Liver (tissue), 9 donors: ENCODE data around the gene ZKSCAN4. TPM values are rescaled to one million over a fixed set of nuclear protein-coding genes. Genes with fewer than 3 reads are reported as not detected.

Experiments
- DNase-seq: peaks from one replicate; pipeline ENCODE4 v3.0.0-alpha.2; 2017; ENCODE audit warnings: low spot score
- H3K27ac ChIP-seq, 2 donors: one replicate each; pipeline ENCODE4 v1.7.0; 2013; ENCODE audit warnings: inconsistent platforms in 2 of 2, low read length in 2 of 2, control low read depth in 1 of 2, low read depth in 1 of 2, mild to moderate bottlenecking in 1 of 2
- H3K27me3 ChIP-seq, 4 donors: one replicate each; pipeline versions ENCODE4 v1.6.1 to v1.7.0; 2013; ENCODE audit warnings: low read length in 3 of 4, inconsistent platforms in 1 of 4, mild to moderate bottlenecking in 1 of 4, moderate library complexity in 1 of 4; ENCODE audit not compliant: control insufficient read depth in 4 of 4, insufficient read depth in 4 of 4
- H3K36me3 ChIP-seq, 4 donors: one replicate each; pipeline versions ENCODE4 v1.6.1 to v1.7.0; 2013; ENCODE audit warnings: low read length in 3 of 4, mild to moderate bottlenecking in 3 of 4, low read depth in 1 of 4, moderate library complexity in 1 of 4; ENCODE audit not compliant: control insufficient read depth in 4 of 4, insufficient read depth in 3 of 4
- H3K4me1 ChIP-seq, 4 donors: one replicate each; pipeline versions ENCODE4 v1.6.1 to v1.7.0; 2013; ENCODE audit warnings: low read length in 3 of 4, mild to moderate bottlenecking in 3 of 4, moderate library complexity in 1 of 4; ENCODE audit not compliant: control insufficient read depth in 4 of 4, insufficient read depth in 4 of 4
- H3K4me3 ChIP-seq, 3 donors: one replicate each; pipeline versions ENCODE4 v1.6.1 to v1.7.0; 2013; ENCODE audit warnings: low read length in 3 of 3, control low read depth in 1 of 3, low read depth in 1 of 3, mild to moderate bottlenecking in 1 of 3
- H3K9ac ChIP-seq, 2 donors: one replicate each; pipeline ENCODE4 v1.7.0; 2013; ENCODE audit warnings: low read length in 2 of 2, mild to moderate bottlenecking in 2 of 2, moderate library complexity in 2 of 2, control low read depth in 1 of 2, low read depth in 1 of 2
- H3K9me3 ChIP-seq, 4 donors: one replicate each; pipeline versions ENCODE4 v1.6.1 to v1.7.0; 2013; ENCODE audit warnings: low read length in 3 of 4; ENCODE audit not compliant: control insufficient read depth in 4 of 4
- ATF3 ChIP-seq: IDR thresholded peaks from 2 replicates; pipeline ENCODE4 v1.6.1; 2016; ENCODE audit warnings: antibody characterized with exemption
- CTCF ChIP-seq: fragments of 150-350 bp; IDR thresholded peaks from 2 replicates; pipeline ENCODE4 v1.5.1; 2017; ENCODE audit warnings: improper control_type of control experiment, low read depth, low read length; ENCODE audit not compliant: missing input control
- EGR1 ChIP-seq, 2 donors: IDR thresholded peaks; 2 replicates each; pipeline ENCODE4 v1.6.1; 2016 to 2018; ENCODE audit warnings: antibody characterized with exemption in 2 of 2, low read depth in 2 of 2
- FOXA1 ChIP-seq: IDR thresholded peaks from 2 replicates; pipeline ENCODE4 v1.6.1; 2016; ENCODE audit warnings: antibody characterized with exemption
- FOXA2 ChIP-seq: IDR thresholded peaks from 2 replicates; pipeline ENCODE4 v1.6.1; 2016; ENCODE audit warnings: antibody characterized with exemption
- GABPA ChIP-seq, 2 donors: IDR thresholded peaks in 1 of 2; conservative IDR thresholded peaks in 1 of 2; 2 replicates each; pipeline ENCODE4 v1.6.1; 2016; ENCODE audit warnings: antibody characterized with exemption in 2 of 2, mild to moderate bottlenecking in 1 of 2, moderate library complexity in 1 of 2
- HNF4A ChIP-seq, 2 donors: conservative IDR thresholded peaks; 2 replicates each; pipeline ENCODE4 v1.6.1; 2016; ENCODE audit warnings: antibody characterized with exemption in 2 of 2, mild to moderate bottlenecking in 2 of 2
- HNF4G ChIP-seq: IDR thresholded peaks from 2 replicates; pipeline ENCODE4 v1.6.1; 2016; ENCODE audit warnings: antibody characterized with exemption
- JUND ChIP-seq, 2 donors: IDR thresholded peaks; 2 replicates each; pipeline ENCODE4 v1.6.1; 2016; ENCODE audit warnings: antibody characterized with exemption in 2 of 2
- MAX ChIP-seq: IDR thresholded peaks from 2 replicates; pipeline ENCODE4 v1.6.1; 2016; ENCODE audit warnings: antibody characterized with exemption
- NR2F2 ChIP-seq: IDR thresholded peaks from 2 replicates; pipeline ENCODE4 v1.6.1; 2016; ENCODE audit warnings: antibody characterized with exemption
- RAD21 ChIP-seq, 2 donors: IDR thresholded peaks; 2 replicates each; pipeline ENCODE4 v1.6.1; 2016; ENCODE audit warnings: antibody characterized with exemption in 2 of 2, mild to moderate bottlenecking in 2 of 2
- REST ChIP-seq: IDR thresholded peaks from 2 replicates; pipeline ENCODE4 v1.6.1; 2016; ENCODE audit warnings: antibody characterized with exemption, mild to moderate bottlenecking
- RXRA ChIP-seq, 2 donors: IDR thresholded peaks; 2 replicates each; pipeline ENCODE4 v1.6.1; 2017 to 2018; ENCODE audit warnings: antibody characterized with exemption in 2 of 2, mild to moderate bottlenecking in 1 of 2
- SP1 ChIP-seq: IDR thresholded peaks from 2 replicates; pipeline ENCODE4 v1.6.1; 2018; ENCODE audit warnings: antibody characterized with exemption, mild to moderate bottlenecking
- TAF1 ChIP-seq: conservative IDR thresholded peaks from 2 replicates; pipeline ENCODE4 v1.6.1; 2016; ENCODE audit warnings: antibody characterized with exemption, mild to moderate bottlenecking
- YY1 ChIP-seq: IDR thresholded peaks from 2 replicates; pipeline ENCODE4 v1.6.1; 2016; ENCODE audit warnings: antibody characterized with exemption, mild to moderate bottlenecking
- ZBTB33 ChIP-seq: IDR thresholded peaks from 2 replicates; pipeline ENCODE4 v1.6.1; 2016; ENCODE audit warnings: antibody characterized with exemption
- WGBS: extraction: QIAGEN DNeasy Blood & Tissue Kit; methylation state at CpG from one replicate; pipeline ENCODE4 v1.1.7; 2013; 5-methylcytosine and 5-hydroxymethylcytosine counted together
- polyA plus RNA-seq, 2 donors: library from polyadenylated mRNA; stranded (reverse) in 1 of 2; unstranded in 1 of 2; fragments of 200-250 nt in 1 of 2; fragments of >200 nt in 1 of 2; fragmentation: Nextera tagmentation in 1 of 2; extraction: Ambion mirVana in 1 of 2; gene quantifications; one replicate each; pipeline versions ENCODE4 v1.2.1 to v1.2.3, GENCODE V29; 2013 to 2015
- total RNA-seq, 2 donors: library from RNA; depleted of rRNA; stranded (reverse); fragments of >200 nt; gene quantifications; one replicate each; pipeline ENCODE4 v1.2.3, GENCODE V29; 2014
- donor health status: healthy.
- donor health status: healthy.
- donor health status: healthy.
- donor health status: healthy.
- donor health status: healthy.

Gene ZKSCAN4
- total and polyA plus RNA-seq, 4 donors, result 1.4 to 4.7 (median 2.6) TPM

GRCh38 chr6:28291573-28291972 is 39.5 kb upstream of the ZKSCAN4 start:
- Histone ChIP-seq H3K27ac (no peak overlapping the region), H3K36me3 (peaks cover 0 to 2% (median 0%) of the 10 kb centered on the region in 4 donors), H3K9me3 (no peaks in the 10 kb centered on the region), H3K4me1 (no peaks in the 10 kb centered on the region), H3K4me3 (no peak overlapping the region), H3K27me3 (no peaks in the 10 kb centered on the region), H3K9ac (no peak overlapping the region)
- TF ChIP-seq RXRA (IDR thresholded peaks at IDR 0.05), result no peak
- TF ChIP-seq CTCF, result no peak
- TF ChIP-seq SP1, result no peak
- TF ChIP-seq GABPA (IDR thresholded peaks at IDR 0.05 in 1 of 2, conservative IDR thresholded peaks at IDR 0.05 in 1 of 2), result no peak
- no peak for DNase-seq

GRCh38 chr6:28282926-28283325 is 30.9 kb upstream of the ZKSCAN4 start:
- WGBS, result 100% methylated on average over 2 of the region's 2 CpGs
- Histone ChIP-seq H3K27me3 (no peaks in the 10 kb centered on the region), H3K27ac (no peak overlapping the region), H3K4me3 (no peak overlapping the region), H3K36me3 (peaks cover 0 to 2% (median 0%) of the 10 kb centered on the region in 4 donors), H3K4me1 (peaks cover 0 to 7% (median 3%) of the 10 kb centered on the region in 4 donors), H3K9ac (no peak overlapping the region), H3K9me3 (peaks cover 0 to 8% (median 2%) of the 10 kb centered on the region in 4 donors)
- DNase-seq, result no peak
- TF ChIP-seq NR2F2 (no peak), JUND (IDR thresholded peaks at IDR 0.05) (no peak), GABPA (IDR thresholded peaks at IDR 0.05 in 1 of 2, conservative IDR thresholded peaks at IDR 0.05 in 1 of 2) (no peak), FOXA2 (no peak), HNF4G (no peak), YY1 (no peak), RAD21 (IDR thresholded peaks at IDR 0.05) (no peak), SP1 (no peak), HNF4A (conservative IDR thresholded peaks at IDR 0.05) (no peak), MAX (no peak), ZBTB33 (no peak), ATF3 (no peak), CTCF (no peak), FOXA1 (no peak), TAF1 (no peak), RXRA (IDR thresholded peaks at IDR 0.05) (no peak), EGR1 (IDR thresholded peaks at IDR 0.05; ENCODE audit: low read depth in 2 of 2) (no peak), REST (no peak)
